NCI-H69 (cell line): ENCODE data around the gene DDX1.

Source experiments
- DNase-seq: peaks from one replicate; lab custom pipeline; 2025; lab: John Stamatoyannopoulos, UW

Gene DDX1

DNA sequence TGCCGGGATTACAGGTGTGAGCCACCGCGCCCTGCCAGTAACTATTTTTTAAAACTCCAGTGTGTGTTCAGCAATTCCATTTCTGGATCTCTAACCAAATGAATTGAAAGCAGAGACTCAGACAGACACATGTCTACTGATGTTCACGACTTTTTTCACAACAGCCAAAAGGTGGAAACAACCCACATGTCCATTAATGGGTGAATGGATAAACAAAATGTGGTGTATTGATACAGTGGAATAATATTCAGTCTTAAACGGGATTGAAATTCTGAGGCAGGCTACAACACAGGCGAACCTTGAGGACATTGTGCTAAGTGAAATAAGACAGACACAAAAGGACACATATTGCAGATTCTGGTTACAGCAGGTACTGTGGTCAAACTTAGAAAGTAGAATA is 55.0 kb downstream of the DDX1 start:
- DNase-seq = no peak

GRCh38 chr2:15647622-15648590 is 56.2 kb downstream of the DDX1 start:
- no peak for DNase-seq

GRCh38 chr2:15648593-15649525 is 57.2 kb downstream of the DDX1 start:
- DNase-seq = no peak

GRCh38 chr2:15649561-15650255 is 58.0 kb downstream of the DDX1 start:
- no peak for DNase-seq

DNA sequence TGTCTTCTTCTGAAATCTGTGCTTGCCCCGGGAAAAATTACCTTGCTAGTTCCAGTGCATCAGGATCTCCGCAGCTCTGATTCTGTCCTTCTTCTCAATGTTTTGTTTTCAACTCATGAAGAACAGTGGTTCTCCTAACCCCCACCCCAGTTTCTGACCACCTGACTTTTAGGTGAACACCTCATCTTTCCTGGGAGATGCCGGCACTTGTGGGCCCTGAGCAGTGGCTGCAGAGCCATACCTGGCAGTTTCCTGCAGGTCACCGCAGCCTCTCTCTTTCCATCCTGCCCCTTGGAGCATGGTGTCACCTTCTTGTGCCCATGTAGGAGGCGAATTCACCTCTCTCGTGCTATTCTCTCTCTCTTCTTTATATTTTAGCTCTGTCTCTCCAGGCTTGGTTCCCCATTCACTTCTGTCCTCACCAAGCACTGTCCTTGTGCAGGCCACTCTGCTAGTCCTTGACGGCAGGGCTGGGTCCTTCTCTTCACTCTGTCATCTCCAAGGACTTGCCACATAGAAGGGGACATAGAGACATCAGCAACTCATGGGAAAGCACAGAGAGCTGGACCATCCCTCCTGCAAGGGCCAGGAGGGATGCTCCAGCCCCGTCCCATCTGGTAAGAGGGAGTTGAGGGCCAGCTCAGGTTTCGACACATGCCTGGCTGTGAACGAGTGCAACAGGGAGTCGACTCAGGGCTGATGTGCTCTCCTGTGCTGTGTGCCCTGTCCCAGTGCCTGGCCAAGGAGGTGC is 59.1 kb downstream of the DDX1 start:
- no peak for DNase-seq

- no peak for DNase-seq
These were observed 59.7 kb downstream of the DDX1 start for GRCh38 chr2:15651367-15651727.

DNA sequence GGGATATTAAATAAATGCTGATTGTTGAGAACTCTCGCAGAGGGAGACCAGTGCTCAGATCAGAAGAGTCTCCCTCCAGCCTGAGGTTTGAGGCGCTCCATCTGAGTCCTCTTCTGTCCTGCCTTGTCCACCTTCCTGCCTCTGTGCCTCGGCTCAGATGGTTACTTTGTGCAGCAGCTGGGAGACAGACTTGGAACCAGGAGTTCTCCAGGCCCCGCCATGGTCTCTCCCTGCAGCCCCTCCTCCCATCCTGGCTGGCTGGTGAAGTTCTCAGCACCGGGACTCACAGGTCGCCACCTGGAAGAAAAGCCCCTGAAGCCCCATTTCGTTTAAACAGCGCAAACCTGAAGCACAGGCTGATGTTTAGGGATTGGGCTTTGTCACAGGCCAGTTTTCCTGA is 60.6 kb downstream of the DDX1 start:
- no peak for DNase-seq

GRCh38 chr2:15652801-15653200 is 61.1 kb downstream of the DDX1 start:
- DNase-seq = no peak

DNA sequence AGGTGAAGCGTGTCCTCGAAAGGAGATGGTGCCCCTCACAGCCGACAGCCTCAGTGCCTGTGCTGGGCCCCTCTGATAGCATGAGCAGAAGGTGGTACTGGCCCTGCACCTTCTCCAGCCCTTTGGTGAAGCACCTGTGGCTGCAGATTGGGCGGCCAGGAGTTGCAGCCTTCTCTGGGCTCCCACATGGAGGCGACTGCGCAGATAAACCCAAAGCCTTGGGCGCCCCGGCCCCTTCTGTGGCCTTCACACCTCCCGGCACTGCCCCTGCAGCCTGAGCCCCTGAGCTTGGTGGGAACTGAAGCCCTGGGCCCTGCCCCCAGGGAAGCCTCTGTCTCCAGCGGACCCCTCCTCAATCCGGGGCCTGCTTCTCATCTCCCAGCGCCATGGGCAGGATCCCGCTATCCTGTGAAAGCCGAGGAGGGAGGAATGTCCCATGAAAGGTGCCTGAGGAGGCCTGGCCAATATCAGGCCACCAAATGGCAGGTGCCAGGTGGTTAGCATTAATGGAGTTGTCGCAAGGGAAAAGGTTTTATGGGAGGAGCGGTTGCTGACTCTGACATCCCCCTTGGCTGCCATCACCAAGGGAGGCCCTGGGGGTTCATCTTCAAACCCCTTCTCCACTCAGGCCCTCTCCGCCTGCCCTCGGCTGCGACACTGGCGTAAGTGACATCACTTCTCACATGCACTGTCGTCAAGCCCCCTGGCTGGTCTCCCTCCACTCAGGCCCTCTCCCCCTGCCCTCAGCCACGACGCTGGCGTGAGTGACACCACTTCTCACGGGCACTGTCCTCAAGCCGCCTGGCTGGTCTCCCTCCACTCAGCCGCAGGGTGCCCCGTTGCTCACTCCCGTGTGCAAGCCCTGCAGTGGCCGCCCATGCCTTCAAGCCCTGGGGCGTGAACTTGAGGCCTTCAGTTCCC is 62.4 kb downstream of the DDX1 start:
- DNase-seq = no peak

DNA sequence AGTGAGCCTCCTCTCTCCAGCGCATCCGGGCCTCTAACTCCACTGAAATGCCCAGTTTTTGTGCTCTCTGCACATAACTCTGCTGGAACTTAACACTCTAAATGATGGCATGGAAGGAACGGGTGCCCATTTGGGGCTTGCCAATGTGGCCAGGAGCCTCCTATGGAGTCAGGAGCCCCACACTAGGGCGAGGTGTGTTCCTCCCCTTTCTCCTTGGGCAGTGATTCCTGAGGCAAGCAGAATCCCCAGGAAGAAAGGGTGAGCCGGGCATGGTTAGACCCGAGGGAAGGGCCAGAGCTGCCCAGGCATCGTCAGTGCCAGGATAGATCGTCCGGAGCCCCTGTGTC is 63.0 kb downstream of the DDX1 start:
- no peak for DNase-seq

- DNase-seq = no peak
These were observed 63.6 kb downstream of the DDX1 start for GRCh38 chr2:15655123-15655887.

- no peak for DNase-seq
These were observed 64.4 kb downstream of the DDX1 start for GRCh38 chr2:15656090-15656489.

- DNase-seq = no peak
These were observed 66.1 kb downstream of the DDX1 start for GRCh38 chr2:15657759-15658158.

GRCh38 chr2:15658911-15659310 is 67.2 kb downstream of the DDX1 start:
- DNase-seq = no peak

GRCh38 chr2:15660491-15661294 is 69.0 kb downstream of the DDX1 start:
- DNase-seq = no peak

DNA sequence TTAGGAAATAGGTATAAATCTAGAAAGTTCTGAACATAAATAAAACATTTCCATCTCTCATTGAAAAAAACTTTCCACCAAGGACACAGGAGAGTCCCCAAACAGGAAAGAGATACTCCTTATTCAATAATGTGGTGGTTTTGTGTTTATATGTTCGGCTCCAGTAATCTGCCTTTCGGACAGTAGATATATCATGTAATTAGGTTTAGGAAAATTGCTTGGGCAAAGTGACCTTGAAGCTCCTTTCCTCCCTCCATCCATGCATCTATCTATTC is 69.6 kb downstream of the DDX1 start:
- DNase-seq = no peak

- no peak for DNase-seq
These were observed 70.4 kb downstream of the DDX1 start for GRCh38 chr2:15662026-15662425.

DNA sequence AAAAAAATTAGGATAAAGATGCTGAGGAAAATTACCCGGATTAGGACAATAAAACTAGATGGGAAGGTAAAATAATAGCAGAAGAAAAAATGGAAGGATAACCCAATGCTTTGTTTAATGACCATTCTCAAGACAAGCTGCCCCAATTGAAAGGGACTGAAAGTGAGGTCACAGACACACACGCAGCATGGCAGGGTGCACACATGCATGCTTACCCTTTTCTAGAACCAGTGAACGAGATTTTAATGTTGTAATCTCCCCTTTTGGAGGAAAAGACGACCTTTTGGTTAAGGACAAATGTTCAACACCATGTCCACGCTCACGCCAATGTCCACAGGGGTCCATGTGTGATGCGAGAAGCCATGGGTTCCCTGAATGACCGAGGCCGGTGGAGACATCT is 70.9 kb downstream of the DDX1 start:
- no peak for DNase-seq

DNA sequence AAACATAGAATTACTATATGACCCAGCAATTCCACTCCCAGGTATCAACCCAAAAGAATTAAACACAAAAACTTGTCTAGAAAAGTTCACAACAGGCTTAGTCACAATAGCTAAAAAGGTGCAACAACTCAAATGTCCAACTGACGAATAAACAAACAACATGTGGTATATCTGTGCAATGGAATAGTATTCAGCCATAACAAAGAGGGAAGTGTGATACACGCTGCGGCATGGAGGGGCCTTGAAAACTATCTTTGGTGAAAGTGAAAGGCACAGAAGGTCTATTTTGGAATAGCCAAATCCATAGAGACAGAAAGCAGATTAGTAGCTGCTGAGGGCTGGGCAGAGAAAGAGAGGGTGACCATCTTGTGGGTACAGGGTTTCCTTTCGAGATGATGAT is 72.1 kb downstream of the DDX1 start:
- no peak for DNase-seq
